Tongue (tissue), 2 donors: ENCODE results near the gene LEUTX. TPM values are rescaled to one million over a fixed set of nuclear protein-coding genes. Genes with fewer than 3 reads are reported as not detected.
A peak's percentile ranks its signal among the peaks of the same experiment; 100 is the strongest.
"Not testable (repeated sequence)": the region's sequence is repeated elsewhere in the genome, so short reads cannot be mapped to it uniquely, and the experiment has no call there.

Experiments used
- DNase-seq: peaks from one replicate; pipeline ENCODE4 v3.0.0-alpha.2; 2015
- total RNA-seq: library from RNA; depleted of rRNA; stranded (reverse); fragments of >200 nt; gene quantifications from one replicate; pipeline ENCODE4 v1.2.3, GENCODE V29; 2014

LEUTX gene, protein sequence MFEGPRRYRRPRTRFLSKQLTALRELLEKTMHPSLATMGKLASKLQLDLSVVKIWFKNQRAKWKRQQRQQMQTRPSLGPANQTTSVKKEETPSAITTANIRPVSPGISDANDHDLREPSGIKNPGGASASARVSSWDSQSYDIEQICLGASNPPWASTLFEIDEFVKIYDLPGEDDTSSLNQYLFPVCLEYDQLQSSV
- not detected for total RNA-seq

DNA sequence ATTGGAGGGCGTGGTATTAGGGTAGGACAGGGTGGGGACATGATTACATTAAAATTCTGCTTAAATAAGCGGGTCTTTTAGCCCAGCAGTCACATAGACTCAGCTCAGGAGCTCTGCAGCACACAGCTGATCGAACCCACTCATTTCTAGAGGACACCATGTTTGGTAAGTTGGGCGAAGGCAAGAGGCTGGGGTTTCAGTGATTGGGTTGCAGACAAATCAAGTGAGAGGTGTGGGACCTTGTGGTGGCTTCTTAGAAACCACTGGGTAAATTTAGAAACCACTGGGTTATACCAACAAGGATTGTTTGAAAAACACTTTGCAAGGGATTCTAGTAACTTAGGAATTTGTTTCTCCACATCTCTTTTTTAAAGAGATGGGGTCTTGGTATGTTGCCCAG lies at the start of gene LEUTX:
Gene LEUTX (plus strand): TSS at position 92 of the 400 bp plus-strand sequence. CDS start 67 bp downstream, at position 159.
- DNase-seq = no peak

DNA sequence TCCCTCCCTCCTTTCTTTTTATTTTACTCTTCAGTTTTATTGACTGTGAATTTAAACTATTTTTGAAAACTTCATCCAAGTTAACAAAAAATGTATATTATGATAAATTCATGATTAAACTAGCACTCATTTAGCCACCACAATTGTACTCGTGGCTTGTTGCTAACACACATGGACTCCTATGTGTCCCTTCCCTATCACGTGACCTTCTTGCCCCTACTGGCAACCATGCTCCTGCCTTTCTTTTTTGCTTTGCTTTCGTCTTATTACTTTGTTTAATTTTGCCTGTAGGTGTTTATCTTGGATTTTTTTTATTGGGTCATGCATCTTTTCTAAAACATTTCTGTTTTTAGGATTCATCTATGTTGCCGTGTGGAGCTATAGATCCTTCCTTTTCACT lies 49.1 kb upstream of the LEUTX start:
- no peak for DNase-seq

DNA sequence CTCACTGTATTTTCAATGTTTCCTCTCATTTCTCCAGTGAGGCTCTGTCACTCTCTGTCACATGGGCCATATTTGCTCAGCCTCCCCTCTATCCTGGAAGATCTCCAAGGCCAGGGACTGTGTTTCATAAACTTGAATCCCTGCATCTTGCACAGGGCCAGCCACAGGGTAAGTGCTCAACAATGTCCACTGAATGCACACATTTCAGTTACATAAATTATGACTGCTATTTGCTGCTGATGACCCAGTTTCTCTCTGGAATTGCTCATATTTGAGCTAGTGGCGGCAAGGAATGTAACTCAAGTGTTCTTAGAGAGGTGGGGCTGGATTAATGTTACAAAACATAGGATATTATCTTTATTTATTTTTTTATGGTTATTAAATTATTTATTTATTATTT lies 47.0 kb upstream of the LEUTX start:
- DNase-seq = no peak

DNA sequence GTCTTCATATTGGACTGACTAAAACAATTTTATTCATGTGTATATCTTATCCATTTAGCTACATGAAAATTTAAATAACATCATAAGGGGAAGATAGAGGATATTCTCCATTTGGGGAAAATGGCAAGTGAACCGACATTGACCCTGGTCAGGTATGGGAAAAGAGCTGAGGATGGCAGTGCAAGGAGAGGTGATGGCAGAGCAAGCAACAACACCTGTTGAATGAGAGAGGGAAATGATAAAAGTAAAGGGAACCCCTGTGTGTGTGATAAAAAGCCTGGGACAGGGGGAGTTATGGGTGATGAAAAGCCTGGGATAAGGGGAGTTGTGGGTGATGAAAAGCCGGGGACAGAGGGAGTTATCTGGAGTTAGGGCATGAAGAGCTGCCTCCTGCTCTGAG lies 44.8 kb upstream of the LEUTX start:
- DNase-seq = no peak

DNA sequence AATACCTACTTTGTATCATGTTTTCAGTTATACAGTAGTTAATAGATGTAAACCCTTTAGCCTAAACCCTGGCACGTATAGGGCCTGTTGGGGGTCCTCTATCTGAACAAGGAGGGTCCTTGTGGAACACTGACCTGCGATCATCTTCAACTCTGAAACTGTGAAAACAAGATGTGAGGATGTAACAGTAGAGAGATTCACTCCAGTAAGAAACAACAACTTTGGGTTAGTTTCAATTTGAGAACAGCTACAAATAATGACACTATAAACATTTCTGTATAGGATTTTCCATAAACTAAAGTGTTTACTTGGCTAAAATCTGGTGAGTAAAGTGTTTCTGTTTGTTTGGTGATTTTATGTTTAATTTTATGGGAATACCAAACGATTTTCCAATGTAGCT lies 43.0 kb upstream of the LEUTX start:
- no peak for DNase-seq

DNA sequence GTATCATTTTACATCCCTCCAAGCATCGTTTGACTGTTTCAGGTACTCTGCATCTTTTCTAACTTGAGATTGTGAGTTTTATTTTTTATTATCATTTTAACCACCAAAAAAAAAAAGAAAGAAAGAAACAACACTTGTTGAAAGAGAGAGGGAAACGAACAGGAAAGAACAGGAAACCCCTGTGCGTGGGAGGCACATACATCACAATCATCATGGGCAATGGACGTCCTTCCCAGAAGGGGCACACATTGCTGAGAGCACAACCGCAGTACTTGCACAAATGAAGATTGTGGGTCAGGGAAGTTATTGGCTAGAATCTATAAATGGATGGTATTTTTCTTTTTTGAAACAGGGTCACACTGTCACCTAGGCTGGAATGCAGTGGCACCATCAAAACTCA lies 42.6 kb upstream of the LEUTX start:
- DNase-seq = no peak

DNA sequence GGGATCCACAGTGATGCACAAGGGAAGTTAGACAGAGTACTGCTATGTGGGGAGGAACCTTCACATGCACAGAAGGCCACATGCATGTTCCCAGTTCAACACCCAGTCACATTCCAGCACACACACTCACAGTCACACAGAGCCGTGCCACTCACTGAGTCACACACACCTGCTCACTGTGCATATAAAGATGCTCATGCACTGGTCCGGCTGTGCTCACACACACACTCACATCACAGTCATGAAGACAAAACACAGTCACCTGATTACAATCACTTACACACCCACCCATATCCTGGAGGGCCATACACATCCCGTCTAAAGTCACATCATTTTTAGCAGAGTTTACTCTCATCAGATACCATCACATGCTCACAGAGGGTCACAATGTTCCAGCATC lies 41.3 kb upstream of the LEUTX start:
- no peak for DNase-seq

DNA sequence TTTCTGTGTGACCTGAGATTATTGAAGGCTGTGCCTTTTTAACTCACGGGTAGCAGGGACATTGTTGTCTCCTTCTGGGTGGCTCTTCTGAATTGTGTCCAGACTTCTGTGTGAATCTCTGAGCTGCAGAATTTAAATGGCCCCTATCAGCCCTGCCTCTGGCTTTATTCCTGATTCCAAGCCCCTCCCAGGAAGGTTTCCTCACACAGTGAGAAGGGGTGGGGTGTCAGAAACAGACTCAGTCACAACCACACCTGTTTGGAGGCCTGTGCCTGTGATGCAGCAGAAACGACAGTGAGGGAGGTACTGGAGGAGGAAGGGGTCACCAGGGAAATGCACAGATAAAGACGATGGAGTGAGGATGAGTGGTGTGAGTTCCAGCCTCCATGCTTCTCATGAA lies 40.8 kb upstream of the LEUTX start, which contains the start of gene CLC:
Gene CLC (minus strand): TSS at position 139 of the 400 bp plus-strand sequence. CDS start 77 bp downstream, at position 62.
- no peak for DNase-seq

DNA sequence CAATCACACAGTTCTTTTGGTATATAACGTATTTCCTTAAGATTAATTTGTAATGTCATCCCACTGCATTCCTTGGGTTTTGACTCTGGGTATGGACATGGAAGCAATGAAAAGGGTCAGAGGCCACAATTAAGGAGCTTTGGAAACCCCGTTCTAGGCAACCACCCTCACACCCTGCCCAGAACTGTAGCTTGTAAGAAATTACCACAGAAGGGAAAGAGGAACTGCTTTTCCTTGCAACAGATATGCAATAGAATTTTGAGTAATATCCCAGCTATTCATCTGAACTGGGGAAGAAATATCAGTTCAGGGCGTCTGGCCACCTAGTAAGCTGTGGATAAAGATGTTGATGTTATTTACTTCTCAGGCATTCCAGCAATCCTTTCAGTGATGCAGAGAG lies 39.8 kb upstream of the LEUTX start:
- no peak for DNase-seq

DNA sequence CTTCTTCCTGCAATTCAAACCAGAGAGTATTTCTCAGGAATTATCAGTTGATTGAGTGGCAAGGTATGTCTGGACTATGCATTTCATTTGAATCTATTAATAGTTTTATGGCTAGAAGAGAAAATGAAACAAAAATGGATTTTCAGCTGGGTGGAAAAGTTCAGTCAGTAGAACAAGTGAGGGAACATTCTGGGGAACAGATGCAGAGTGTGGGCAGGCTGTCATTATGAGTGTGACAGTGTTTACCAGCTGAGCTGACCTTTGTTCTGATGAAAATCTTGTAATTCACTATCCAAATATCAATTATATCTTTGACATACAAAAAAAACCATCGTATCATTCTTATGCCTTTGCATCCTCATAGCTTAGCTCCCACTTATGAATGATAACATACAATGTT lies 38.3 kb upstream of the LEUTX start:
- DNase-seq = no peak

DNA sequence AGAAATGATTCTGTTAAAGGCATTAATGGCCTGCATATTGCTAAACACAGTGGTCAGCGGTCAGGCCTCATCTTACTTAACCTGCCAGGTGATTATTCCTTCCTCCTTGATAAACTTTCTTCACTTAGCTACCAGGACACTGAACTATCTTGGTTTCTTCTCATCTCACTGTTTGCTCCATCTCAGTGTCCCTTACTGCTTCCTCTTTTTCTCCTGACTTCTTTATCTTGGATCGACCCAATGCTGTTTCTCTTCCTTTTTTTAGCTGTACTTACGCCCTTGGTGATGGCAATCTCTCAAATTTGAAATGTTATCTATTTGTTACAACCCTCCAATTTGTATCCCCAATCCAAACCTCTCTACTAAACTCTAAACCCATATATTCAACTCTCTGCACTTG lies 33.0 kb upstream of the LEUTX start:
- DNase-seq = no peak

DNA sequence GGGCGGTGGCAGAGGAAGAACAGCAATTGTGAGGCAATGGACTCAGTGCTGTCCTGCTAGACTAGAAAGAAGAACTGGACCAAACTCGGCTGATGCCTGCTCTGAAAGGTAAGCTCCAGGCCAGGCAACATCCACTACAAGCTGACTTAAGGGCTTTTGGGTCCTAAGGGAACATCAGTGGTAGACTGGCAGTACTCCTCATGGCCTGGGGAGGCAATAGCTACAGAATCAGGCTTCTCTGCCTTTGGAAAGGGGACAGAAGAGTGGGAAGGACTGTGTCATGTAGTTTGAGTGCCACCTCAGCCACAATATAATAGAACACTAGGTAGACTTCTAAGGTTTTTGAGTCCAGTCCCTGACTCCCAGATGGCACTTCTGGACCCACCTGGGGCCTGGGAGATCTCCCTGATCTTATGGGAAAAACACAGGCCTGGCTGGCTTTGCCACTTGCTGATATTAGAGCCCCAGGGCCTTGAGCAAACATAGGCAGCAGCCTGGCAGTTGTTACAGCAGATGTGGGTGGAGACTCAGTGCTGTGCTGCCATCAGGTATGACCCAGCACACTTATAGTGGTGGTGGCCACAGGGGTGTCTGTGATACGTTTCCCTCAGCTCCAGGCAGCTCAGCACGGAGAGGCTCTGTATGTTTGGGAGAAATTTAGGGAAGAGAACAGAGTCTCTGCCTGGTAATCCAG lies 31.7 kb upstream of the LEUTX start:
- no peak for DNase-seq

DNA sequence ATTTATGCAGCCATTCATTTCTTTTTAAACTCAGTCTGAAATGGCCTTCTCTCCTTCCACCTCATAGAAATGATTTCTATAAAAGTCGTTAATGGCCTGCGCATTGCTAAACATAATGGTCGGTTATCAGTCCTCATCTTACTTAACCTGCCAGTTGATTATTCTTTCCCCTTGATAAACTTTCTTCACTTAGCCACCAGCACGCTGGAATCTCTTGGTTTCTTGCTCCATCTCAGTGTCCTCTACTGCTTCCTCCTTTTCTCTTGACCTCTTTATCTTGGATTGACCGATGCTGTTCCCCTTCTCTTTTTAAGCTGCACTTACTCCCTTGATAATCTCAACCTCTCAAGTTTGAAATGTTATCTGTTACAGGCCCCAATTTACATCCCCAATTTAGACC lies 28.7 kb upstream of the LEUTX start:
- no peak for DNase-seq

DNA sequence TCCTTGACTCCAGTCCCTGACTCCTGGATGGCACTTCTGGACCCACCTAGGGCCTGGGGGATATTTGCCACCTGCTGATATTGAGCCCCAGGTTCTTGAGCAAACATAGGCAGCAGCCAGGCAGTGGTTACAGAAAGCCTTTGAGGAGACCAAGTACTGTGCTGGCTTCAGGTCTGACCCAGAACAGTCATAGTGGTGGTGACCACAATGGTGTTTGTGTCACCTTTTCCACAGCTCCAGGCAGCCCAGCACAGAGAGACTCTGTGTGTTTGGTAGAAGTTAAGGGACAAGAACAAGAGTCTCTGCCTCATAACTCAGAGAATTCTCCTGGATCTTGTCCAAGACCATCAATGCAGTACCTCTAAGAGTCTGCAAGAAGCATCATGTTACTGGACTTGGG lies 26.3 kb upstream of the LEUTX start:
- DNase-seq = no peak

DNA sequence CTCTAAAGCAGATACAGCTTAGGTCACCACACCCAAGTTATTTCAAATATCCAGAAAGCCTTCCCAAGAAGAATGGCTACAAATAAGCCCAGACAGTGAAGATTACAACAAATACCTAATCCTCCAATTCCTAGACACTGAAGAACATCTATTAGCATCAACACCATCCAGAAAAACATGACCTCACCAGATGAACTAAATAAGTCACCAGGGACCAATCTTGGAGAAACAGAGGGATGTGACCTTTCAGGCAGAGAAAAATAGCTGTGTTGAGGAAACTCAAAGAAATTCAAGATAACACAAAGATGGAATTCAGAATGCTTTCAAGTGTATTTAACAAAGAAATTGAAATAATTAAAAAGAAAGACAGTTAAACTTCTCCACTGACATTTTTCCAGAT lies 25.9 kb upstream of the LEUTX start:
- no peak for DNase-seq

DNA sequence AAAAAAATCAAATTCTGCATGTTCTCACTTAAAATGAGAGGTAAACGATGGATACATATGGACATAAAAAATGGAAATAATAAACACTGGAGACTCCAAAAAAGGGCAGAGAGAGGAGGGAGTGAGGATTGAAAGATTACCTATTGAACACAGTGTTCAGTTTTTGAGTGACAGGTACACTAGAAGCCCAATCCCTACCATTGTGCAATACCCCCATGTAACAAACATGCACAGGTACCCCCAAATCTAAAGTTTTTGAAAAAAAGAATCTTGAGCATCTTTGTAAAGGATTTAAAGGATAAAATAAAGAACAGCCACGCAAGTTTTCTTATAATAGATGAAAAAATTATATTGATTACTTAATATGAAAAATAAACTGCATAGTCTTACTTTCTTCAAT lies 24.1 kb upstream of the LEUTX start:
- no peak for DNase-seq

DNA sequence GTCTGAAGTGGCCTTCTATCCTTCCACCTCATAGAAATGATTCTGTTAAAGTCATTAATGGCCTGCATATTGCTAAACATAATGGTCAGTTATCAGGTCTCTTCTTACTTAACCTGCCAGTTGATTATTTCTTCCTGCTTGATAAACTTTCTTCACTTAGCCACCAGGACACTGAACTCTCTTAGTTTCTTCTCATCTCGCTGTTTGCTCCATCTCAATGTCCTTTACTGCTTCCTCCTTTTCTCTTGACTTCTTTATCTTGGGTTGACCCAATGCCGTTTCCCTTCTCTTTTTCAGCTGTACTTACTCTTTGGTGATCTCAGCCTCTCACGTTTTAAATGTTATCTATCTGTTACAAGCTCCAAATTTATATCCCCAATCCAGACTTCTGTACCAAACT lies 23.7 kb upstream of the LEUTX start:
- no peak for DNase-seq

DNA sequence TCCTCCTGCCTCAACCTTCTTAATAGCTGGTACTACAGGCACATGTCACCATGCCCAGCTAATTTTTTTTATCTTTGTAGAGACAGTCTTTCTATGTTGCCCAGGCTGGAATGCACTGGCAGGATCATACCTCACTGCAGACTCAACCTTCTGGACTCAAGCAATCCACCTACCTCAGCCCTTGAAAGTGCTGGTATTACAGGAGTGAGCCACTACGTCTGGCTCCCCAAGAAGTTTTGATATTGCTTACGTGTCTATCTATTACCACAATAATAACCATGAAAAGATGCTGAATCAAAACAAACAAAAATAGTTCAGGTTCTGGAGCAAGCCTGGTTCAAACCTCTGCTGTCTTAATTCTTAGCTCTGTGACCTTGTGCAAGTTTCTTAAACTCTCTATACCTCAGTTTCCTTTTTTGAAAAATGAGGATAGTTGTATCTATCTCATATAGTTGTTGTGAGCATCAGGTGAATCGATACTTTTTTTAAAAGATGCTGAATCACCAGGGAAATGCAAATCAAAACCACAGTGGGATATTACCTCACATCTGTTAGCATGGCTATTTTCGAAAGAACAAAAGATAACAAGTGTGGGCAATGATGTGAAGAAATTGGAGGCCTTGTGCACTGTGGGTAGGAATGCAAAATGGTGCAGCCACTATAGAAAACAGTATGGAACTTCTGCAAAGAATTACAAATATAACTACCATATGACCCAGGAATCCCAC lies 19.0 kb upstream of the LEUTX start:
- DNase-seq = no peak

DNA sequence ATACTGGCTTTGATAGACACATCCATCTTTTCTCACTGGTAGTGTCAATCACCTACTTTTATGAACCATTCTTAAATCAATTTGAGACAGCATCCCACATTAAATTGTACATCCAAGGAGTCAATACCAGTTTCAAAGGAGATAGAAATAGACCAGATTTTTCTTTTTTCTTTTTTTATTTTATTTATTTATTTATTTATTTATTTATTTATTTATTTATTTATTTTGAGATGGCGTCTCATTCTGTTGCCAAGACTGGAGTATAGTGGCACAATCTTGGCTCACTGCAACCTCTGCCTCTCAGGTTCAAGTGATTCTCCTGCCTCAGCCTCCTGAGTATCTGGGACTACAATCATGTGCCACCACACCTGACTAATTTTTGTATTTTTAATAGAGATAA lies 16.8 kb upstream of the LEUTX start:
- DNase-seq = not testable (repeated sequence)

DNA sequence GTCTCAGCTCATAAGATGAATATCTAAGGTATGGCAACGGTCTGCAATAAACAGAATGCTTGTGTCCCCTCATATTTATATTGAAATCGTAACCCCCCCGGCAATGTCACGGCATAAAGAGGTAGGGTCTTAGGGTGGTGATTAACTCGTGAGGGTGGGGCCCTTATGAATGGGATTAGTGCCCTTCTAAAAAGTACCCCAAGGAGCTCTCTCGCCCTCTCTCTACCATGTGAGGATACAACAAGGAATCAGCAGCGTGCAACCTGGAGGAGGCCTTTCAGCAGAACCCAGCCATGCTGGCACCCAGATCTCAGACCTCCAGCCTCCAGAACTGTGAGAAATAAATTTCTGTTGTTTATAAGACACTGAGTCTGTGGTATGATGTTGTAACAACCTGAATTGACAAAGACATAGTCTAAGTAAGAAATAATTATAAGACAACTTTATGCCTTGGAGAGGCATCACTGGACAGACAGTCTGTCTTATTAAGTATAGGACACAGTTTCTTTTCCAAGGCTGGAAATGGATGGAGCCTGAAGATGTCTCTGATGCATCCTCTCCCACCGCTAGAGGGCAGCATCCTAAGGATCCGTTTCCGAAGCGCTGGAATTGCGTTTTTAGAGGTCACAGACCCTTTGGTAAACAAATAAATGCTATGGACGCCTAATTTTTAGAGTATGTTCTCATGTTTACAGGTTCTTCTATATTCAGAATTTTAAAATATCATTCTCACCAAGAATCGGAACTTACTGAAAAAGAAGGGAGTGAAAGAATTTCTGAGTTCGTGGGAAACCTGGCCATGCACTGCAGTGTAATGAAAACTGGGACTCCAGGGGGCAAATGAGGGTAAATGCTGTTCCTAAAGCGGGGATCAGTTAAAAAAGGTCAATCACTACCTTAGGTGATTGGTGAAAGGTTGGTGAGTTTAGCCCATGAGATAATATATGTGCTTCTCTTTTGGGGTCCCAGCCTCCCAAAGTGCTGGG lies 13.3 kb upstream of the LEUTX start:
- peak; percentile 64 for DNase-seq

DNA sequence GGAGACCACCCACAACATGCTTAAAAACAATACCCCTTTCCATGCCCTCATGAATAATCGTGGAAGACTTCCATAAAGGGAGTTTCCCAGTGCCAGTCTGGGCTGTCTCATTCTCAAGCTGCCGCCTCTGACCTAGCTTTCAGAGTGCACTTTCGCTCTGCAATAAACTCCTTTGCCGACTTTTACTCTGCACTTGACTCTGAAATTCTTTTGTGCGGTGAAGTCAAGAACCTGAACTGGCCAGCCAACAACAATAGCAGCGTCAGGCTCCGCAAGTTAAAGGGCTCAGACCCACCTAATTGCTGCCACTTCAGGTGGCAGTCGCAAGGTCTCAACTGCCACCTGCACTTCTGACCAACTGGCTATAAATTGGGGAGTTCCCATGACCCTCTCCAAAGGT lies 10.3 kb upstream of the LEUTX start:
- no peak for DNase-seq

DNA sequence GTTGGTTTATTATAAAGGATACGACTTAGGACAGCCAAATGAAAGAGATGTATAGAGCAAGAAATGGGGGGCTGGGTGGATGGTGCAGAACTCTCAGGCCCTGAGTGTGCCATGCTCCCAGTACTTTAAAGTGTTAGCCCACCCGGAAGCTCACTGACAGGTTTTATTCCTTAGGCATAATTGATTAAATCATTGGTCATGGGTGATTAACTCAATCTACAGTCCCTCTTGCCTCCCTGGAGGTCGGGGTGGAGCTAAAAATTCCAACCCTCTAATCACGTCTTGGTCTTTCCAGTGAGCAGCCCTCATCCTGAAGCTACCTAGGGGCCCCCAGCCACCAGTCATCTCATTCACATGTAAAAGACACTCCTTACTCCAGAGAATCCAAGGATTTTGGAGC lies 9.9 kb upstream of the LEUTX start:
- DNase-seq = no peak
